Sciatic nerve (tissue), 2 donors: Measurements from ENCODE around the gene TAS1R1. TPM values are rescaled to one million over a fixed set of nuclear protein-coding genes. Genes with fewer than 3 reads are reported as not detected.
A peak's percentile ranks its signal among the peaks of the same experiment; 100 is the strongest.
"Not testable (repeated sequence)": the region's sequence is repeated elsewhere in the genome, so short reads cannot be mapped to it uniquely, and the experiment has no call there.

Experiments used
- ATAC-seq: fragments of 200-7000 bp; cut with Tn5 transposase; one replicate; pipeline ENCODE4 v1.9.1; 2020; ENCODE audit warnings: mild to moderate bottlenecking, moderate library complexity
- DNase-seq: peaks from one replicate; pipeline ENCODE4 v3.0.0-alpha.2; 2020; ENCODE audit warnings: low spot score
- intact Hi-C: fragments of 100-400 bp; cut with DNase I; formaldehyde crosslinking; loops from one replicate; pipeline ENCODE4 v1.14.2; 2022
- total RNA-seq: library from RNA; stranded (reverse); fragmentation: NEBNext Ultra II Directional; extraction: Animal tissue kit (Norgen Biotek cat#: 25700); gene quantifications from one replicate; pipeline ENCODE4 v1.2.1, GENCODE V29; 2021
- donor health status: DM: no; HTN: no; CAD: no.
- donor health status: DM: no; HTN: no; CAD: no.

Gene TAS1R1
- total RNA-seq, 1 donor from 2014 or later: not detected

GRCh38 chr1:6599991-6600390 lies 44.9 kb downstream of the TAS1R1 start:
- not testable (repeated sequence) for DNase-seq

GRCh38 chr1:6600410-6601048 lies 45.4 kb downstream of the TAS1R1 start:
- ATAC-seq: no peak
- intact Hi-C loops: no loop called here
- no peak for DNase-seq

More at GRCh38 chr1:6599991-6600390, 44.9 kb downstream of the TAS1R1 start:
- ATAC-seq, intact Hi-C loops: not testable (repeated sequence)

- intact Hi-C loops: no loop called here
- DNase-seq: peak; percentile 85
- peak; percentile 73 for ATAC-seq
Observed at GRCh38 chr1:6601049-6601922, 46.2 kb downstream of the TAS1R1 start.

GRCh38 chr1:6601923-6602668 lies 47.0 kb downstream of the TAS1R1 start:
- ATAC-seq: no peak
- peak; percentile 67 for DNase-seq
- intact Hi-C loops: no loop called here

GRCh38 chr1:6602669-6603237 lies 47.6 kb downstream of the TAS1R1 start, which contains the start of gene KLHL21:
Gene KLHL21, minus strand, starts transcription at chr1:6602869. Its CDS starts 52 bp downstream, at chr1:6602817.
- ATAC-seq (peak; percentile 69), DNase-seq (peak; percentile 94)
- intact Hi-C loops: no loop called here

GRCh38 chr1:6603238-6603914 lies 48.3 kb downstream of the TAS1R1 start:
- DNase-seq (peak; percentile 81), ATAC-seq (peak; percentile 59)
- intact Hi-C loops: no loop called here

- peak; percentile 66 for ATAC-seq
- intact Hi-C loops: no loop called here
- peak; percentile 85 for DNase-seq
Observed at GRCh38 chr1:6603915-6604558, 48.9 kb downstream of the TAS1R1 start.

- intact Hi-C loops: no loop called here
- ATAC-seq (peak; percentile 62), DNase-seq (peak; percentile 75)
Observed at GRCh38 chr1:6612641-6613360, 57.7 kb downstream of the TAS1R1 start.

- intact Hi-C loops: no loop called here
- ATAC-seq (peak; percentile 99), DNase-seq (peak; percentile 100)
Observed at GRCh38 chr1:6613361-6614018, 58.4 kb downstream of the TAS1R1 start, which contains the start of gene PHF13. Gene PHF13, plus strand, starts transcription at chr1:6613731. Its CDS starts 336 bp downstream, at chr1:6614067.

- ATAC-seq (no peak), DNase-seq (peak; percentile 84)
- intact Hi-C loops: no loop called here
Observed at GRCh38 chr1:6614019-6614928, 59.2 kb downstream of the TAS1R1 start.

GRCh38 chr1:6614929-6615785 lies 60.0 kb downstream of the TAS1R1 start:
- intact Hi-C loops: no loop called here
- DNase-seq (peak; percentile 70), ATAC-seq (no peak)

- DNase-seq (no peak), ATAC-seq (no peak)
- intact Hi-C loops: no loop called here
Observed at GRCh38 chr1:6619045-6619444, 63.9 kb downstream of the TAS1R1 start.

- intact Hi-C loops: no loop called here
- ATAC-seq: no peak
- DNase-seq: no peak
Observed at GRCh38 chr1:6621429-6622391, 66.6 kb downstream of the TAS1R1 start.
